CD14-positive monocyte (primary cell): ENCODE results near the gene COL6A1. TPM values are rescaled to one million over a fixed set of nuclear protein-coding genes. Genes with fewer than 3 reads are reported as not detected.

Source experiments
- DNase-seq, 3 donors: peaks; one replicate each; pipeline ENCODE4 v3.0.0-alpha.2; 2011 to 2022
- H2AFZ ChIP-seq: 2 replicates; pipeline ENCODE4 v1.6.0; 2012; ENCODE audit warnings: mild to moderate bottlenecking, low read depth, low read length, inconsistent platforms; ENCODE audit not compliant: insufficient read depth, poor library complexity, severe bottlenecking
- H3K27ac ChIP-seq, 2 donors: 1 replicate in 1 of 2; 2 replicates in 1 of 2; pipeline ENCODE4 v1.5.1; 2012 to 2013; ENCODE audit warnings: low read length in 2 of 2, control low read depth in 1 of 2, inconsistent platforms in 1 of 2, low read depth in 1 of 2, mild to moderate bottlenecking in 1 of 2
- H3K27me3 ChIP-seq, 2 donors: one replicate each; pipeline versions ENCODE4 v1.6.0 to v1.6.1; 2011 to 2013; ENCODE audit warnings: low read length in 2 of 2; ENCODE audit not compliant: control insufficient read depth in 2 of 2, insufficient read depth in 2 of 2
- H3K36me3 ChIP-seq, 2 donors: replicated peaks in 1 of 2; 1 replicate in 1 of 2; 2 replicates in 1 of 2; pipeline versions ENCODE4 v1.5.1 to v1.6.1; 2012 to 2013; ENCODE audit warnings: low read length in 2 of 2, control low read depth in 1 of 2, inconsistent platforms in 1 of 2, mild to moderate bottlenecking in 1 of 2; ENCODE audit not compliant: insufficient read depth in 2 of 2, control insufficient read depth in 1 of 2
- H3K4me1 ChIP-seq, 2 donors: 1 replicate in 1 of 2; 2 replicates in 1 of 2; pipeline versions ENCODE4 v1.5.1 to v1.6.1; 2012 to 2013; ENCODE audit warnings: low read length in 2 of 2, control low read depth in 1 of 2, inconsistent platforms in 1 of 2, mild to moderate bottlenecking in 1 of 2, moderate library complexity in 1 of 2; ENCODE audit not compliant: insufficient read depth in 2 of 2, control insufficient read depth in 1 of 2
- H3K4me2 ChIP-seq: replicated peaks from 2 replicates; pipeline ENCODE3; 2012; ENCODE audit warnings: low read length, moderate library complexity, mild to moderate bottlenecking; ENCODE audit not compliant: poor library complexity, severe bottlenecking; ENCODE audit errors: extremely low read depth
- H3K4me3 ChIP-seq, 3 experiments: fragments of 200-600 bp in 1 of 3; sonication (generic) in 1 of 3; replicated peaks in 1 of 3; 1 replicate in 2 of 3; 2 replicates in 1 of 3; pipeline ENCODE4 v1.5.1; 2011 to 2013; ENCODE audit warnings: low read length in 3 of 3, mild to moderate bottlenecking in 3 of 3, control low read depth in 2 of 3, low read depth in 2 of 3, inconsistent platforms in 1 of 3, moderate library complexity in 1 of 3
- H3K79me2 ChIP-seq: 2 replicates; pipeline ENCODE4 v1.6.0; 2012; ENCODE audit warnings: mild to moderate bottlenecking, control low read depth, inconsistent platforms, low read length, moderate library complexity; ENCODE audit not compliant: insufficient read depth
- H3K9ac ChIP-seq: 2 replicates; pipeline ENCODE4 v1.6.0; 2017; ENCODE audit warnings: low read length, mild to moderate bottlenecking; ENCODE audit not compliant: insufficient read depth, poor library complexity, severe bottlenecking
- H3K9me3 ChIP-seq, 2 donors: replicated peaks in 1 of 2; 1 replicate in 1 of 2; 2 replicates in 1 of 2; pipeline versions ENCODE4 v1.5.1 to v1.6.1; 2012 to 2013; ENCODE audit warnings: low read length in 2 of 2, control low read depth in 1 of 2; ENCODE audit not compliant: control insufficient read depth in 1 of 2, insufficient read depth in 1 of 2
- H4K20me1 ChIP-seq: 2 replicates; pipeline ENCODE4 v1.6.0; 2012; ENCODE audit warnings: mild to moderate bottlenecking, low read length, control low read depth, moderate library complexity; ENCODE audit not compliant: insufficient read depth
- H3K27ac Mint-ChIP-seq, 7 donors: one replicate each; pipeline ENCODE4 v1.8.0; 2020; ENCODE audit warnings: mild to moderate bottlenecking in 7 of 7, mixed read lengths in 7 of 7, moderate library complexity in 6 of 7, inconsistent platforms in 2 of 7
- H3K27me3 Mint-ChIP-seq, 3 donors: one replicate each; pipeline ENCODE4 v1.8.0; 2021 to 2022; ENCODE audit warnings: low read depth in 3 of 3, mild to moderate bottlenecking in 3 of 3, mixed read lengths in 3 of 3, moderate library complexity in 3 of 3, inconsistent platforms in 1 of 3
- H3K36me3 Mint-ChIP-seq, 2 donors: one replicate each; pipeline ENCODE4 v1.8.0; 2020; ENCODE audit warnings: mixed read lengths in 2 of 2, inconsistent platforms in 1 of 2, mild to moderate bottlenecking in 1 of 2
- H3K4me1 Mint-ChIP-seq: one replicate; pipeline ENCODE4 v1.8.0; 2020; ENCODE audit warnings: mild to moderate bottlenecking, mixed read lengths
- H3K4me3 Mint-ChIP-seq, 2 donors: one replicate each; pipeline ENCODE4 v1.8.0; 2020; ENCODE audit warnings: mild to moderate bottlenecking in 2 of 2, mixed read lengths in 2 of 2, moderate library complexity in 1 of 2
- H3K9me3 Mint-ChIP-seq, 7 donors: one replicate each; pipeline ENCODE4 v1.8.0; 2020 to 2022; ENCODE audit warnings: mixed read lengths in 7 of 7, mild to moderate bottlenecking in 6 of 7, moderate library complexity in 6 of 7, inconsistent platforms in 2 of 7
- CTCF ChIP-seq: fragments of 200-600 bp; IDR thresholded peaks from one replicate; pipeline ENCODE4 v1.8.0; 2022; ENCODE audit warnings: antibody characterized with exemption, mild to moderate bottlenecking
- WGBS: methylation state at CpG from one replicate; pipeline ENCODE4 v1.1.5; 2013; ENCODE audit warnings: missing lambda C conversion rate; ENCODE audit not compliant: insufficient coverage; 5-methylcytosine and 5-hydroxymethylcytosine counted together
- intact Hi-C, 2 donors: fragments of 100-400 bp; cut with micrococcal nuclease; formaldehyde crosslinking; loops; one replicate each; pipeline versions ENCODE4 v1.15.0 to v1.15.1; 2023
- polyA plus RNA-seq, 3 donors: library from polyadenylated mRNA; depleted of rRNA in 1 of 3; unstranded in 2 of 3; stranded (reverse) in 1 of 3; fragments of 300-500 nt in 2 of 3; fragments of >200 nt in 1 of 3; fragmentation: Illumina TruSeq in 2 of 3; gene quantifications; 1 replicate in 2 of 3; 2 replicates in 1 of 3; pipeline ENCODE4 v1.2.3, GENCODE V29; 2012 to 2021

COL6A1 gene
- polyA plus RNA-seq, 3 donors = 0.08 to 0.11 (median 0.10) TPM

- Mint-ChIP-seq H3K27me3 (peaks cover 0 to 4% (median 0%) of the 10 kb centered on the region in 3 donors), H3K9me3 (peaks cover 8 to 41% (median 10%) of the 10 kb centered on the region in 7 donors), H3K4me1 (no peaks in the 10 kb centered on the region), H3K27ac (no peak overlapping the region), H3K4me3 (no peak overlapping the region), H3K36me3 (no peaks in the 10 kb centered on the region)
- Histone ChIP-seq H3K36me3 (no peaks in the 10 kb centered on the region), H3K9me3 (peaks cover 11 to 16% of the 10 kb centered on the region in 2 donors), H3K79me2 (no peaks in the 10 kb centered on the region), H3K27me3 (no peaks in the 10 kb centered on the region), H3K9ac (no peak overlapping the region), H3K4me2 (no peak overlapping the region), H2AFZ (no peak overlapping the region), H3K4me3 (no peak overlapping the region), H4K20me1 (no peaks in the 10 kb centered on the region), H3K27ac (no peak overlapping the region), H3K4me1 (no peaks in the 10 kb centered on the region)
- no peak for DNase-seq
- WGBS = 96% methylated on average over 10 of the region's 23 CpGs
- TF ChIP-seq CTCF = no peak
- intact Hi-C loops = no loop called here
These were observed 40.8 kb upstream of the COL6A1 start for GRCh38 chr21:45940621-45941337.

- H3K4me3 Mint-ChIP-seq = no peak overlapping the region
These were observed 40.2 kb upstream of the COL6A1 start for GRCh38 chr21:45941338-45941710.

More at GRCh38 chr21:45941338-45941710, 40.2 kb upstream of the COL6A1 start:
- no peak for DNase-seq
- H3K27me3 ChIP-seq = no peaks in the 10 kb centered on the region
- no peak for TF ChIP-seq CTCF
- 94% methylated on average over 12 of the region's 14 CpGs for WGBS
- intact Hi-C loops = no loop called here
- no peak overlapping the region for H3K4me3 ChIP-seq
- no peaks in the 10 kb centered on the region for H3K4me1 ChIP-seq
- no peak overlapping the region for H3K9ac ChIP-seq
- H3K79me2 ChIP-seq = no peaks in the 10 kb centered on the region
- no peak overlapping the region for H2AFZ ChIP-seq
- peaks cover 5 to 10% of the 10 kb centered on the region in 2 donors for H3K9me3 ChIP-seq
- H3K27ac ChIP-seq = no peak overlapping the region
- Mint-ChIP-seq H3K9me3 (peaks cover 4 to 35% (median 10%) of the 10 kb centered on the region in 7 donors), H3K27ac (no peak overlapping the region), H3K27me3 (peaks cover 0 to 5% (median 0%) of the 10 kb centered on the region in 3 donors), H3K36me3 (no peaks in the 10 kb centered on the region), H3K4me1 (no peaks in the 10 kb centered on the region)
- H4K20me1 ChIP-seq = no peaks in the 10 kb centered on the region
- H3K36me3 ChIP-seq = no peaks in the 10 kb centered on the region
- H3K4me2 ChIP-seq = no peak overlapping the region
